WTC11 (cell line): Measurements from ENCODE around the gene ROS1. TPM values are rescaled to one million over a fixed set of nuclear protein-coding genes. Genes with fewer than 3 reads are reported as not detected.

Experiments
- ATAC-seq: fragments of 200-7000 bp; cut with Tn5 transposase; 2 replicates; pipeline ENCODE4 v1.10.0; 2021; ENCODE audit warnings: mild to moderate bottlenecking, moderate library complexity
- CTCF ChIA-PET: fragments of 300-600 bp; sonication (Branson Sonifier 250); formaldehyde crosslinking; loops from one replicate; lab custom pipeline; 2021; ENCODE audit warnings: antibody characterized with exemption; lab: Charles Lee
- POLR2A ChIA-PET: fragments of 350-600 bp; sonication (Branson Sonifier 250); formaldehyde crosslinking; loops from one replicate; lab custom pipeline; 2021; ENCODE audit warnings: antibody characterized with exemption; lab: Charles Lee
- DNase-seq: peaks from one replicate; pipeline ENCODE4 v3.0.0; 2021; ENCODE audit warnings: low spot score
- H3K27ac Mint-ChIP-seq: 2 replicates; pipeline ENCODE4 v1.8.0; 2021; ENCODE audit warnings: mixed read lengths
- H3K27me3 Mint-ChIP-seq: 2 replicates; pipeline ENCODE4 v1.8.0; 2021; ENCODE audit warnings: low read depth, mild to moderate bottlenecking, moderate library complexity, mixed read lengths
- H3K36me3 Mint-ChIP-seq: 2 replicates; pipeline ENCODE4 v1.8.0; 2021; ENCODE audit warnings: mixed read lengths
- H3K4me1 Mint-ChIP-seq: 2 replicates; pipeline ENCODE4 v1.8.0; 2022; ENCODE audit warnings: mixed read lengths
- H3K4me3 Mint-ChIP-seq: 2 replicates; pipeline ENCODE4 v1.8.0; 2021; ENCODE audit warnings: mild to moderate bottlenecking, moderate library complexity, mixed read lengths
- H3K9me3 Mint-ChIP-seq: 2 replicates; pipeline ENCODE4 v1.8.0; 2021; ENCODE audit warnings: mixed read lengths
- CREM ChIP-seq: sonication (generic); formaldehyde crosslinking; IDR thresholded peaks from 2 replicates; pipeline ENCODE4 v1.8.1; 2022; ENCODE audit warnings: mild to moderate bottlenecking, missing genetic modification reagents, moderate library complexity
- E2F5 ChIP-seq: sonication (generic); formaldehyde crosslinking; IDR thresholded peaks from 2 replicates; pipeline ENCODE4 v1.8.1; 2022; ENCODE audit warnings: mild to moderate bottlenecking, moderate library complexity, missing genetic modification reagents
- EMX1 ChIP-seq: fragments of 250-450 bp; sonication (Bioruptor Pico); IDR thresholded peaks from 2 replicates; pipeline ENCODE4 v1.8.0; 2021; ENCODE audit warnings: mild to moderate bottlenecking
- ETV6 ChIP-seq: sonication (generic); formaldehyde crosslinking; IDR thresholded peaks from 2 replicates; pipeline ENCODE4 v1.8.1; 2022; ENCODE audit warnings: mild to moderate bottlenecking, missing genetic modification reagents
- FOXJ3 ChIP-seq: sonication (generic); formaldehyde crosslinking; IDR thresholded peaks from 2 replicates; pipeline ENCODE4 v1.9.0; 2021; ENCODE audit warnings: missing genetic modification reagents, mild to moderate bottlenecking, borderline replicate concordance
- GTF2I ChIP-seq: fragments of 250-450 bp; sonication (Bioruptor Pico); conservative IDR thresholded peaks from 2 replicates; pipeline ENCODE4 v1.4.0; 2021; ENCODE audit warnings: mild to moderate bottlenecking
- IRF1 ChIP-seq: sonication (generic); formaldehyde crosslinking; IDR thresholded peaks from 2 replicates; pipeline ENCODE4 v1.8.0; 2023; ENCODE audit warnings: missing genetic modification reagents
- JUN ChIP-seq: sonication (generic); formaldehyde crosslinking; IDR thresholded peaks from 2 replicates; pipeline ENCODE4 v1.8.0; 2023; ENCODE audit warnings: mild to moderate bottlenecking, missing genetic modification reagents
- KAT7 ChIP-seq: sonication (generic); formaldehyde crosslinking; IDR thresholded peaks from 2 replicates; pipeline ENCODE4 v1.8.1; 2023; ENCODE audit warnings: missing genetic modification reagents, mild to moderate bottlenecking, borderline replicate concordance
- MAX ChIP-seq: sonication (generic); formaldehyde crosslinking; IDR thresholded peaks from 2 replicates; pipeline ENCODE4 v1.8.0; 2022; ENCODE audit warnings: mild to moderate bottlenecking, missing genetic modification reagents
- MYBL2 ChIP-seq: sonication (generic); formaldehyde crosslinking; IDR thresholded peaks from 2 replicates; pipeline ENCODE4 v1.8.1; 2023; ENCODE audit warnings: mild to moderate bottlenecking, moderate library complexity, missing genetic modification reagents
- PRRX2 ChIP-seq: fragments of 250-450 bp; sonication (Bioruptor Pico); IDR thresholded peaks from 2 replicates; pipeline ENCODE4 v1.8.0; 2021; ENCODE audit warnings: mild to moderate bottlenecking
- RELA ChIP-seq: sonication (generic); formaldehyde crosslinking; IDR thresholded peaks from 2 replicates; pipeline ENCODE4 v1.8.1; 2022; ENCODE audit warnings: missing genetic modification reagents, mild to moderate bottlenecking, borderline replicate concordance
- SMAD3 ChIP-seq: sonication (generic); formaldehyde crosslinking; IDR thresholded peaks from 2 replicates; pipeline ENCODE4 v1.8.0; 2022; ENCODE audit warnings: missing genetic modification reagents, mild to moderate bottlenecking, borderline replicate concordance
- SOX15 ChIP-seq: fragments of 250-450 bp; sonication (Bioruptor Pico); IDR thresholded peaks from 2 replicates; pipeline ENCODE4 v1.9.0; 2021; ENCODE audit warnings: mild to moderate bottlenecking
- TCF7 ChIP-seq: sonication (generic); formaldehyde crosslinking; IDR thresholded peaks from 2 replicates; pipeline ENCODE4 v1.8.0; 2022; ENCODE audit warnings: mild to moderate bottlenecking, low read depth, missing genetic modification reagents, moderate library complexity
- ZBTB43 ChIP-seq: sonication (generic); formaldehyde crosslinking; IDR thresholded peaks from 2 replicates; pipeline ENCODE4 v1.8.1; 2023; ENCODE audit warnings: mild to moderate bottlenecking, missing genetic modification reagents
- ZNF138 ChIP-seq: sonication (generic); formaldehyde crosslinking; conservative IDR thresholded peaks from 2 replicates; pipeline ENCODE4 v1.8.1; 2022; ENCODE audit warnings: mild to moderate bottlenecking, moderate library complexity, missing genetic modification reagents
- ZNF219 ChIP-seq: sonication (generic); formaldehyde crosslinking; IDR thresholded peaks from 2 replicates; pipeline ENCODE4 v1.8.0; 2023; ENCODE audit warnings: missing genetic modification reagents, mild to moderate bottlenecking, borderline replicate concordance
- ZNF232 ChIP-seq: sonication (generic); formaldehyde crosslinking; IDR thresholded peaks from 2 replicates; pipeline ENCODE4 v1.8.0; 2022; ENCODE audit warnings: mild to moderate bottlenecking, missing genetic modification reagents
- total RNA-seq: library from RNA; stranded (reverse); gene quantifications from 3 replicates; pipeline ENCODE4 v1.2.3, GENCODE V29; 2021
- TF ChIP-seq, protein P1 (sequence below): fragments of 250-450 bp; sonication (Bioruptor Pico); IDR thresholded peaks from 2 replicates; pipeline ENCODE4 v1.9.0; 2021; ENCODE audit warnings: mild to moderate bottlenecking
- TF ChIP-seq, protein P2 (sequence below): sonication (generic); formaldehyde crosslinking; IDR thresholded peaks from 2 replicates; pipeline ENCODE4 v1.8.1; 2022; ENCODE audit warnings: mild to moderate bottlenecking, missing genetic modification reagents, moderate library complexity, borderline replicate concordance

ROS1 gene
- total RNA-seq, 1 experiment from 2014 or later, result 0.02 TPM

GRCh38 chr6:117311310-117311709 is 114.4 kb downstream of the ROS1 start:
- Mint-ChIP-seq H3K36me3 (no peaks in the 10 kb centered on the region), H3K27me3 (no peaks in the 10 kb centered on the region; the same call in 1 of the 2 replicates), H3K4me3 (no peak overlapping the region), H3K9me3 (no peaks in the 10 kb centered on the region), H3K4me1 (peaks cover 8% of the 10 kb centered on the region; the same call in 1 of the 2 replicates), H3K27ac (no peak overlapping the region)
- ChIA-PET CTCF (interaction anchor here (1.6 kb wide), 1 partner anchor 43 kb away, joined by 5 read pairs; no protein-coding TSS in a partner anchor), POLR2A (no interaction called here)
- TF ChIP-seq, protein P1, sequence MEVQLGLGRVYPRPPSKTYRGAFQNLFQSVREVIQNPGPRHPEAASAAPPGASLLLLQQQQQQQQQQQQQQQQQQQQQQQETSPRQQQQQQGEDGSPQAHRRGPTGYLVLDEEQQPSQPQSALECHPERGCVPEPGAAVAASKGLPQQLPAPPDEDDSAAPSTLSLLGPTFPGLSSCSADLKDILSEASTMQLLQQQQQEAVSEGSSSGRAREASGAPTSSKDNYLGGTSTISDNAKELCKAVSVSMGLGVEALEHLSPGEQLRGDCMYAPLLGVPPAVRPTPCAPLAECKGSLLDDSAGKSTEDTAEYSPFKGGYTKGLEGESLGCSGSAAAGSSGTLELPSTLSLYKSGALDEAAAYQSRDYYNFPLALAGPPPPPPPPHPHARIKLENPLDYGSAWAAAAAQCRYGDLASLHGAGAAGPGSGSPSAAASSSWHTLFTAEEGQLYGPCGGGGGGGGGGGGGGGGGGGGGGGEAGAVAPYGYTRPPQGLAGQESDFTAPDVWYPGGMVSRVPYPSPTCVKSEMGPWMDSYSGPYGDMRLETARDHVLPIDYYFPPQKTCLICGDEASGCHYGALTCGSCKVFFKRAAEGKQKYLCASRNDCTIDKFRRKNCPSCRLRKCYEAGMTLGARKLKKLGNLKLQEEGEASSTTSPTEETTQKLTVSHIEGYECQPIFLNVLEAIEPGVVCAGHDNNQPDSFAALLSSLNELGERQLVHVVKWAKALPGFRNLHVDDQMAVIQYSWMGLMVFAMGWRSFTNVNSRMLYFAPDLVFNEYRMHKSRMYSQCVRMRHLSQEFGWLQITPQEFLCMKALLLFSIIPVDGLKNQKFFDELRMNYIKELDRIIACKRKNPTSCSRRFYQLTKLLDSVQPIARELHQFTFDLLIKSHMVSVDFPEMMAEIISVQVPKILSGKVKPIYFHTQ (CRISPR knock-in tag), result no peak
- no peak for TF ChIP-seq FOXJ3 (CRISPR knock-in tag)
- TF ChIP-seq MYBL2 (CRISPR knock-in tag), result no peak
- TF ChIP-seq ZBTB43 (CRISPR knock-in tag), result no peak
- no peak for TF ChIP-seq E2F5 (CRISPR knock-in tag)
- TF ChIP-seq SMAD3 (CRISPR knock-in tag), result no peak
- TF ChIP-seq ETV6 (CRISPR knock-in tag), result no peak
- TF ChIP-seq IRF1 (CRISPR knock-in tag), result no peak
- TF ChIP-seq KAT7 (CRISPR knock-in tag), result no peak
- no peak for TF ChIP-seq ZNF138 (CRISPR knock-in tag)
- ATAC-seq (no peak), DNase-seq (no peak)

DNA sequence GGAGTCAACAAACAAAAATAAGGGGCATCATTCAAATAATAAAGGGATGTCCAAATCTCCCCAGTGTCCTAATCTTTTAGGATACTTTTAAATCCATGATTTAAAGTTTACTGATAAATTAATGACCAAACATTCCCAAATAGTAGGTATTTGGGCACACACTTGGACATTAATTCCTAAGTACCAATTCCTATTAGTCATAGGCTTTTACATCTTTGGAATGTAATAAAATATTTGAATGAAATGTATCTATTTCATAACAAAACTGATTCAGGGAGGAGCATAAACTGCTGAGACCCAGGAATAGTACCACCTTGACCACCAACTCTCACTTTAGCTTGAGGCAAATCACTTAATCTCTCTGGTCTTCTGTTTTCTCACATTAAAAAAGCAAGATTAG is 116.1 kb downstream of the ROS1 start:
- Mint-ChIP-seq H3K9me3 (no peaks in the 10 kb centered on the region), H3K27me3 (no peaks in the 10 kb centered on the region; the same call in 1 of the 2 replicates), H3K27ac (no peak overlapping the region), H3K4me3 (no peak overlapping the region), H3K36me3 (no peaks in the 10 kb centered on the region), H3K4me1 (peaks cover 8% of the 10 kb centered on the region; the same call in 1 of the 2 replicates)
- DNase-seq (no peak), ATAC-seq (no peak)
- ChIA-PET CTCF (no interaction called here), POLR2A (no interaction called here)
- TF ChIP-seq FOXJ3 (CRISPR knock-in tag) (no peak), CREM (CRISPR knock-in tag) (no peak), MAX (CRISPR knock-in tag) (no peak), JUN (CRISPR knock-in tag) (no peak)
- TF ChIP-seq, protein P2, sequence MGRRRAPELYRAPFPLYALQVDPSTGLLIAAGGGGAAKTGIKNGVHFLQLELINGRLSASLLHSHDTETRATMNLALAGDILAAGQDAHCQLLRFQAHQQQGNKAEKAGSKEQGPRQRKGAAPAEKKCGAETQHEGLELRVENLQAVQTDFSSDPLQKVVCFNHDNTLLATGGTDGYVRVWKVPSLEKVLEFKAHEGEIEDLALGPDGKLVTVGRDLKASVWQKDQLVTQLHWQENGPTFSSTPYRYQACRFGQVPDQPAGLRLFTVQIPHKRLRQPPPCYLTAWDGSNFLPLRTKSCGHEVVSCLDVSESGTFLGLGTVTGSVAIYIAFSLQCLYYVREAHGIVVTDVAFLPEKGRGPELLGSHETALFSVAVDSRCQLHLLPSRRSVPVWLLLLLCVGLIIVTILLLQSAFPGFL (CRISPR knock-in tag), result no peak

DNA sequence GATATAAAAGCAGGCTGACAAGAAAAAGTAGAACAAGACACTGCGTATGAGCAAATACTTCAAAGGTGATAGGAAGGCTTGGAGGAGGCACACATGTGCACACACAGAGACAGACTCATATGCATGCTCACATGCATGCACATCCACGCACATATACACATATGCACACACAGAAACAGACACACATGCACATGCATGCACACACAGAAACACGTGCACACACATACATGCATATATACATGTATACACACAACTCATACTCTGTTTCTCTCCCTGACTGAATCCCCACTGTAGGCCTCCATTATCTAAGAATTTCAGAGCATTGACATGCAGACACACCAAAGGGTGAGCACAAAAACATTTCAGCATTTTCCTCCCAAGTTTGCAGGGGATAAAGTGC is 116.7 kb downstream of the ROS1 start:
- no peak for ATAC-seq
- DNase-seq, result no peak
- ChIA-PET POLR2A (no interaction called here), CTCF (no interaction called here)
- Mint-ChIP-seq H3K27me3 (no peaks in the 10 kb centered on the region), H3K36me3 (no peaks in the 10 kb centered on the region), H3K4me3 (no peak overlapping the region), H3K4me1 (peaks cover 8% of the 10 kb centered on the region; the same call in 1 of the 2 replicates), H3K9me3 (no peaks in the 10 kb centered on the region), H3K27ac (no peak overlapping the region)
- TF ChIP-seq ZNF219 (CRISPR knock-in tag), result no peak
- TF ChIP-seq SMAD3 (CRISPR knock-in tag), result no peak
- no peak for TF ChIP-seq RELA (CRISPR knock-in tag)
- no peak for TF ChIP-seq GTF2I (CRISPR knock-in tag)
- no peak for TF ChIP-seq ZNF138 (CRISPR knock-in tag)
- TF ChIP-seq EMX1 (CRISPR knock-in tag), result no peak
- no peak for TF ChIP-seq ETV6 (CRISPR knock-in tag)
- TF ChIP-seq SOX15 (CRISPR knock-in tag), result no peak
- no peak for TF ChIP-seq TCF7 (CRISPR knock-in tag)
- no peak for TF ChIP-seq ZNF232 (CRISPR knock-in tag)
- no peak for TF ChIP-seq PRRX2 (CRISPR knock-in tag)
